DOHH2 (cell line): Measurements from ENCODE around the gene RGL3.

ENCODE experiments used
- H3F3A ChIP-seq: fragments of 200-600 bp; sonication (generic), shearing (Covaris generic); 2 replicates; pipeline ENCODE4 v1.6.0; 2016; ENCODE audit warnings: antibody characterized with exemption, mild to moderate bottlenecking; ENCODE audit not compliant: control insufficient read depth, insufficient read depth
- H3K27ac ChIP-seq: fragments of 200-600 bp; sonication (generic); 2 replicates; pipeline ENCODE4 v1.5.1; 2014; ENCODE audit warnings: low read depth, mild to moderate bottlenecking, low read length, moderate library complexity
- H3K27me3 ChIP-seq: fragments of 200-600 bp; sonication (generic); 2 replicates; pipeline ENCODE4 v1.6.1; 2014; ENCODE audit warnings: mild to moderate bottlenecking, low read length, mixed read lengths; ENCODE audit not compliant: control insufficient read depth
- H3K36me3 ChIP-seq: fragments of 200-600 bp; sonication (generic); 2 replicates; pipeline ENCODE4 v1.6.1; 2014; ENCODE audit warnings: mild to moderate bottlenecking, low read length, moderate library complexity, mixed read lengths; ENCODE audit not compliant: control insufficient read depth
- H3K4me1 ChIP-seq: fragments of 200-600 bp; sonication (generic); 2 replicates; pipeline ENCODE4 v1.6.1; 2014; ENCODE audit warnings: mild to moderate bottlenecking, low read length, mixed read lengths; ENCODE audit not compliant: control insufficient read depth
- H3K4me2 ChIP-seq: fragments of 200-600 bp; sonication (generic); 2 replicates; pipeline ENCODE4 v1.6.0; 2014; ENCODE audit warnings: mild to moderate bottlenecking, low read length, moderate library complexity
- H3K4me3 ChIP-seq: fragments of 200-600 bp; sonication (generic); 2 replicates; pipeline ENCODE4 v1.5.1; 2014; ENCODE audit warnings: mild to moderate bottlenecking, low read length, mixed read lengths
- H3K79me2 ChIP-seq: fragments of 200-600 bp; sonication (generic); 2 replicates; pipeline ENCODE4 v1.6.1; 2014; ENCODE audit warnings: mild to moderate bottlenecking, low read length, mixed read lengths; ENCODE audit not compliant: control insufficient read depth
- H3K9me2 ChIP-seq: fragments of 200-600 bp; sonication (generic); replicated peaks from 2 replicates; pipeline ENCODE4 v1.6.1; 2014; ENCODE audit warnings: mild to moderate bottlenecking, low read length, mixed read lengths; ENCODE audit not compliant: control insufficient read depth
- H3K9me3 ChIP-seq: fragments of 200-600 bp; sonication (generic); 2 replicates; pipeline ENCODE4 v1.6.1; 2014; ENCODE audit warnings: antibody characterized with exemption, low read length, mixed read lengths; ENCODE audit not compliant: control insufficient read depth, insufficient read depth
- H4K20me1 ChIP-seq: fragments of 200-600 bp; sonication (generic); 2 replicates; pipeline ENCODE4 v1.6.0; 2014; ENCODE audit warnings: low read depth, mild to moderate bottlenecking, antibody characterized with exemption, low read length, moderate library complexity; ENCODE audit not compliant: control insufficient read depth, insufficient read depth
- EZH2phosphoT487 ChIP-seq: fragments of 200-600 bp; sonication (generic); IDR thresholded peaks from 2 replicates; pipeline ENCODE4 v1.6.1; 2017; ENCODE audit warnings: borderline replicate concordance, mild to moderate bottlenecking, antibody characterized with exemption, low read length, moderate library complexity, mixed read lengths
- TF ChIP-seq, protein P1 (sequence below): fragments of 200-600 bp; sonication (generic); IDR thresholded peaks from one replicate; pipeline ENCODE4 v1.5.1; 2014; ENCODE audit warnings: antibody characterized with exemption, mild to moderate bottlenecking, low read depth, low read length; ENCODE audit not compliant: poor library complexity, severe bottlenecking

The RGL3 gene

DNA sequence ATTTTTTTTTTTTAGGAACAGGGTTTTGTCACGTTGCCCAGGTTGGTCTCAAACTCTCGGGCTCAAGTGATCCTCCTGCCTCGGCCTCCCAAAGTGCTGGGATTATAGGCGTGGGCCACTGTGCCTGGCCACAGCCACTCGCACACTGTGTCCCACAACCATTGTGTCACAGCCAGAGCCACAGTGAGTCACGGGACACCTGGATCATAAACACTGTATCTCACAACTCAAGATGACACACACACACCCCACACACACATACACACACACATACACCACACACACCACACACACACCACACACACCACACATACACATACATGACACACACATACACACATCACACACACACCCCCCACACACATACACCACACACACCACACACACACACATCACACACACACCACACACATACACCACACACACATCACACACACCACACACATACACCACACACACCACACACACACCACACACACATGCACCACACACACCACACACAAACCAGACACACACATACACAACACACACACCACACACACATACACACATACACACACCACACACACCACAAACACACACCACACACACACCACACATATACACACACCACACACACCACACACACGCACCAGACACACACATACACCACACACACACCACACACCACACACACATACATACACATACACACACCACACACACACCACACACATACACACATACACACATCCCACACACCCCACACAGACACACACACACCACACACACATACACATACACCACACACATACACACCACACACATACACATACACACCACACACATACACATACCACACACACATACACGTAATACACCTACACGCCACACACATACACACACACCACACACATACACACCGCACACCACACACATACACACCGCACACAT lies 45.5 kb upstream of the RGL3 start:
- Histone ChIP-seq H3K9me3 (no peaks in the 10 kb centered on the region), H3K4me3 (no peak overlapping the region), H4K20me1 (no peaks in the 10 kb centered on the region), H3K27ac (no peak overlapping the region), H3K27me3 (0 out of 2 replicates have a peak, but pooled peaks cover 3% of the 10 kb centered on the region), H3K4me2 (no peak overlapping the region), H3K4me1 (peaks cover 6% of the 10 kb centered on the region; the same call in 1 of the 2 replicates), H3F3A (no peaks in the 10 kb centered on the region), H3K9me2 (no peaks in the 10 kb centered on the region), H3K79me2 (no peaks in the 10 kb centered on the region), H3K36me3 (no peaks in the 10 kb centered on the region)
- TF ChIP-seq, protein P1, sequence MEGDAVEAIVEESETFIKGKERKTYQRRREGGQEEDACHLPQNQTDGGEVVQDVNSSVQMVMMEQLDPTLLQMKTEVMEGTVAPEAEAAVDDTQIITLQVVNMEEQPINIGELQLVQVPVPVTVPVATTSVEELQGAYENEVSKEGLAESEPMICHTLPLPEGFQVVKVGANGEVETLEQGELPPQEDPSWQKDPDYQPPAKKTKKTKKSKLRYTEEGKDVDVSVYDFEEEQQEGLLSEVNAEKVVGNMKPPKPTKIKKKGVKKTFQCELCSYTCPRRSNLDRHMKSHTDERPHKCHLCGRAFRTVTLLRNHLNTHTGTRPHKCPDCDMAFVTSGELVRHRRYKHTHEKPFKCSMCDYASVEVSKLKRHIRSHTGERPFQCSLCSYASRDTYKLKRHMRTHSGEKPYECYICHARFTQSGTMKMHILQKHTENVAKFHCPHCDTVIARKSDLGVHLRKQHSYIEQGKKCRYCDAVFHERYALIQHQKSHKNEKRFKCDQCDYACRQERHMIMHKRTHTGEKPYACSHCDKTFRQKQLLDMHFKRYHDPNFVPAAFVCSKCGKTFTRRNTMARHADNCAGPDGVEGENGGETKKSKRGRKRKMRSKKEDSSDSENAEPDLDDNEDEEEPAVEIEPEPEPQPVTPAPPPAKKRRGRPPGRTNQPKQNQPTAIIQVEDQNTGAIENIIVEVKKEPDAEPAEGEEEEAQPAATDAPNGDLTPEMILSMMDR = no peak
- no peak for TF ChIP-seq EZH2phosphoT487

- no peak overlapping the region for H3K4me3 ChIP-seq
- no peaks in the 10 kb centered on the region for H3K36me3 ChIP-seq
- H3K4me1 ChIP-seq = peaks cover 6% of the 10 kb centered on the region; the same call in 1 of the 2 replicates
- no peak overlapping the region for H3K4me2 ChIP-seq
- H3K9me3 ChIP-seq = no peaks in the 10 kb centered on the region
- no peaks in the 10 kb centered on the region for H3K9me2 ChIP-seq
- no peaks in the 10 kb centered on the region for H4K20me1 ChIP-seq
- H3F3A ChIP-seq = no peaks in the 10 kb centered on the region
- no peaks in the 10 kb centered on the region for H3K79me2 ChIP-seq
- TF ChIP-seq, protein P1 = no peak
- TF ChIP-seq EZH2phosphoT487 = no peak
- 0 out of 2 replicates have a peak, but pooled peaks cover 3% of the 10 kb centered on the region for H3K27me3 ChIP-seq
- H3K27ac ChIP-seq = no peak overlapping the region
Measured at GRCh38 chr19:11463391-11463790, 44.3 kb upstream of the RGL3 start.

- peaks cover 6% of the 10 kb centered on the region; the same call in 1 of the 2 replicates for H3K4me1 ChIP-seq
- no peaks in the 10 kb centered on the region for H3K79me2 ChIP-seq
- no peak overlapping the region for H3K4me2 ChIP-seq
- no peaks in the 10 kb centered on the region for H3F3A ChIP-seq
- TF ChIP-seq, protein P1 = no peak
- no peak for TF ChIP-seq EZH2phosphoT487
- no peaks in the 10 kb centered on the region for H3K9me2 ChIP-seq
- H3K4me3 ChIP-seq = no peak overlapping the region
- no peak overlapping the region for H3K27ac ChIP-seq
- 0 out of 2 replicates have a peak, but pooled peaks cover 3% of the 10 kb centered on the region for H3K27me3 ChIP-seq
- no peaks in the 10 kb centered on the region for H3K9me3 ChIP-seq
- no peaks in the 10 kb centered on the region for H4K20me1 ChIP-seq
- H3K36me3 ChIP-seq = no peaks in the 10 kb centered on the region
Measured at GRCh38 chr19:11461453-11461852, 42.3 kb upstream of the RGL3 start.
